Hepatocyte (in vitro differentiated cells): ENCODE measurements around the gene AK2. TPM values are rescaled to one million over a fixed set of nuclear protein-coding genes. Genes with fewer than 3 reads are reported as not detected.

Source experiments
- DNase-seq: peaks from one replicate; pipeline ENCODE4 v3.0.0-alpha.2; 2016; ENCODE audit warnings: low spot score
- H2AFZ ChIP-seq: fragments of 200-600 bp; sonication (generic); 2 replicates; pipeline ENCODE4 v1.6.0; 2016; ENCODE audit warnings: antibody characterized with exemption, mild to moderate bottlenecking
- H3K27ac ChIP-seq: fragments of 200-600 bp; sonication (generic); 2 replicates; pipeline ENCODE4 v1.5.1; 2016; ENCODE audit warnings: mild to moderate bottlenecking
- H3K27me3 ChIP-seq: fragments of 200-600 bp; sonication (generic); 2 replicates; pipeline ENCODE4 v1.6.1; 2016
- H3K36me3 ChIP-seq: fragments of 200-600 bp; sonication (generic); replicated peaks from 2 replicates; pipeline ENCODE4 v1.5.1; 2016; ENCODE audit warnings: low read depth; ENCODE audit not compliant: insufficient read depth
- H3K4me1 ChIP-seq: fragments of 200-600 bp; sonication (generic); 2 replicates; pipeline ENCODE4 v1.5.1; 2016; ENCODE audit warnings: mild to moderate bottlenecking, moderate library complexity; ENCODE audit not compliant: insufficient read depth
- H3K4me2 ChIP-seq: fragments of 200-600 bp; sonication (generic); 2 replicates; pipeline ENCODE4 v1.6.0; 2016
- H3K4me3 ChIP-seq: fragments of 200-600 bp; sonication (generic); 2 replicates; pipeline ENCODE4 v1.5.1; 2016; ENCODE audit warnings: mild to moderate bottlenecking
- H3K79me2 ChIP-seq: fragments of 200-600 bp; sonication (generic); 2 replicates; pipeline ENCODE4 v1.6.0; 2017; ENCODE audit warnings: mild to moderate bottlenecking
- H3K9me2 ChIP-seq: fragments of 200-600 bp; sonication (generic); replicated peaks from 2 replicates; pipeline ENCODE4 v1.6.0; 2017; ENCODE audit warnings: mild to moderate bottlenecking; ENCODE audit not compliant: insufficient read depth
- H3K9me3 ChIP-seq: fragments of 200-600 bp; sonication (generic); 2 replicates; pipeline ENCODE4 v1.5.1; 2016; ENCODE audit warnings: low read depth, mild to moderate bottlenecking
- H4K20me1 ChIP-seq: fragments of 200-600 bp; sonication (generic); 2 replicates; pipeline ENCODE4 v1.6.0; 2016; ENCODE audit warnings: mild to moderate bottlenecking; ENCODE audit not compliant: insufficient read depth, poor library complexity, severe bottlenecking
- CTCF ChIP-seq: fragments of 200-600 bp; sonication (generic); IDR thresholded peaks from 2 replicates; pipeline ENCODE4 v1.5.1; 2016; ENCODE audit warnings: antibody characterized with exemption, mild to moderate bottlenecking; ENCODE audit not compliant: poor library complexity
- EZH2 ChIP-seq: fragments of 200-600 bp; sonication (generic); IDR thresholded peaks from 2 replicates; pipeline ENCODE4 v1.6.1; 2016; ENCODE audit warnings: antibody characterized with exemption, mild to moderate bottlenecking, borderline replicate concordance
- EZH2phosphoT487 ChIP-seq: fragments of 200-600 bp; sonication (generic); IDR thresholded peaks from one replicate; pipeline ENCODE4 v1.6.1; 2018; ENCODE audit warnings: antibody characterized with exemption, mild to moderate bottlenecking, low read depth, moderate library complexity; ENCODE audit not compliant: unreplicated experiment, severe bottlenecking
- WGBS: methylation state at CpG from one replicate; pipeline ENCODE4 v1.1.6; 2016; ENCODE audit warnings: low lambda C conversion rate; ENCODE audit errors: missing lambda C conversion rate; 5-methylcytosine and 5-hydroxymethylcytosine counted together
- polyA plus RNA-seq: library from polyadenylated mRNA; unstranded; fragments of >200 nt; fragmentation: Nextera tagmentation; extraction: Ambion mirVana; gene quantifications from 2 replicates; pipeline ENCODE4 v1.2.1, GENCODE V29; 2016
- total RNA-seq: library from RNA; depleted of rRNA; stranded (reverse); fragments of >200 nt; gene quantifications from 2 replicates; pipeline ENCODE4 v1.2.3, GENCODE V29; 2014

AK2 gene
- total and polyA plus RNA-seq, 2 experiments from 2014 or later, result 120 to 147 TPM

- H3K9me2 ChIP-seq, result no peaks in the 10 kb centered on the region
- H3K27ac ChIP-seq, result peak overlapping the region; percentile 41
- no peaks in the 10 kb centered on the region for H3K79me2 ChIP-seq
- peaks cover 14% of the 10 kb centered on the region for H3K4me1 ChIP-seq
- no peak overlapping the region for H2AFZ ChIP-seq
- H4K20me1 ChIP-seq, result no peaks in the 10 kb centered on the region
- TF ChIP-seq CTCF (no peak), EZH2phosphoT487 (no peak)
- no peaks in the 10 kb centered on the region for H3K36me3 ChIP-seq
- H3K4me3 ChIP-seq, result no peak overlapping the region
- no peaks in the 10 kb centered on the region for H3K9me3 ChIP-seq
- DNase-seq, result no peak
- H3K27me3 ChIP-seq, result no peaks in the 10 kb centered on the region
- H3K4me2 ChIP-seq, result no peak overlapping the region
- WGBS, result 17% methylated on average over 1 of the region's 1 CpG
Observed at GRCh38 chr1:33009561-33009960, 27.1 kb downstream of the AK2 start.

- Histone ChIP-seq H3K9me3 (no peaks in the 10 kb centered on the region), H3K9me2 (no peaks in the 10 kb centered on the region), H3K4me3 (no peak overlapping the region), H3K27me3 (no peaks in the 10 kb centered on the region), H3K27ac (peak overlapping the region; percentile 52), H2AFZ (no peak overlapping the region), H3K4me2 (no peak overlapping the region), H3K79me2 (no peaks in the 10 kb centered on the region), H3K4me1 (peaks cover 14% of the 10 kb centered on the region), H3K36me3 (no peaks in the 10 kb centered on the region), H4K20me1 (no peaks in the 10 kb centered on the region)
- WGBS, result 65% methylated on average over 13 of the region's 13 CpGs
- no peak for TF ChIP-seq EZH2
- TF ChIP-seq EZH2phosphoT487, result no peak
- TF ChIP-seq CTCF, result no peak
- peak; percentile 44 for DNase-seq
Observed at GRCh38 chr1:33008051-33008914, 28.4 kb downstream of the AK2 start.

- Histone ChIP-seq H3K4me3 (no peak overlapping the region), H3K9me2 (no peaks in the 10 kb centered on the region), H3K27me3 (no peaks in the 10 kb centered on the region), H3K4me2 (no peak overlapping the region), H3K36me3 (no peaks in the 10 kb centered on the region), H2AFZ (no peak overlapping the region), H3K27ac (peak overlapping the region; percentile 52), H3K9me3 (no peaks in the 10 kb centered on the region), H4K20me1 (no peaks in the 10 kb centered on the region), H3K4me1 (peaks cover 14% of the 10 kb centered on the region), H3K79me2 (no peaks in the 10 kb centered on the region)
- 41% methylated on average over 6 of the region's 6 CpGs for WGBS
- TF ChIP-seq EZH2phosphoT487, result no peak
- TF ChIP-seq CTCF, result peak; percentile 50
- peak; percentile 80 for DNase-seq
Observed at GRCh38 chr1:33007190-33008050, 29.3 kb downstream of the AK2 start.
